ENCODE results near the gene KMT2E. TPM values are rescaled to one million over a fixed set of nuclear protein-coding genes. Genes with fewer than 3 reads are reported as not detected.
A peak's percentile ranks its signal among the peaks of the same experiment; 100 is the strongest.
"Not testable (repeated sequence)": the region's sequence is repeated elsewhere in the genome, so short reads cannot be mapped to it uniquely, and the experiment has no call there.

The KMT2E gene
- total and polyA plus RNA-seq, 11 donors: 17.0 to 59.5 (median 44.3) TPM

- DNase-seq (no peak), ATAC-seq (no peak)
- intact Hi-C loops (cut with DNase I): no loop called here
- no peak for TF ChIP-seq POLR2A (IDR thresholded peaks at IDR 0.05)
- TF ChIP-seq, protein P1, sequence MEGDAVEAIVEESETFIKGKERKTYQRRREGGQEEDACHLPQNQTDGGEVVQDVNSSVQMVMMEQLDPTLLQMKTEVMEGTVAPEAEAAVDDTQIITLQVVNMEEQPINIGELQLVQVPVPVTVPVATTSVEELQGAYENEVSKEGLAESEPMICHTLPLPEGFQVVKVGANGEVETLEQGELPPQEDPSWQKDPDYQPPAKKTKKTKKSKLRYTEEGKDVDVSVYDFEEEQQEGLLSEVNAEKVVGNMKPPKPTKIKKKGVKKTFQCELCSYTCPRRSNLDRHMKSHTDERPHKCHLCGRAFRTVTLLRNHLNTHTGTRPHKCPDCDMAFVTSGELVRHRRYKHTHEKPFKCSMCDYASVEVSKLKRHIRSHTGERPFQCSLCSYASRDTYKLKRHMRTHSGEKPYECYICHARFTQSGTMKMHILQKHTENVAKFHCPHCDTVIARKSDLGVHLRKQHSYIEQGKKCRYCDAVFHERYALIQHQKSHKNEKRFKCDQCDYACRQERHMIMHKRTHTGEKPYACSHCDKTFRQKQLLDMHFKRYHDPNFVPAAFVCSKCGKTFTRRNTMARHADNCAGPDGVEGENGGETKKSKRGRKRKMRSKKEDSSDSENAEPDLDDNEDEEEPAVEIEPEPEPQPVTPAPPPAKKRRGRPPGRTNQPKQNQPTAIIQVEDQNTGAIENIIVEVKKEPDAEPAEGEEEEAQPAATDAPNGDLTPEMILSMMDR (IDR thresholded peaks at IDR 0.05): no peak
- Histone ChIP-seq H3K9me3 (no peaks in the 10 kb centered on the region), H3K27ac (peak overlapping the region in 1 of 12 donors; percentile 29), H3K4me1 (peaks cover 6 to 92% (median 81%) of the 10 kb centered on the region in 12 donors), H3K4me3 (no peak overlapping the region), H3K36me3 (peaks cover 0 to 2% (median 0%) of the 10 kb centered on the region in 9 donors), H3K27me3 (no peaks in the 10 kb centered on the region)
- 40 to 54% (median 50%) methylated on average over 2 of the region's 2 CpGs for WGBS, 4 donors
Observed at GRCh38 chr7:105027176-105027853, 13.3 kb downstream of the KMT2E start.

DNA sequence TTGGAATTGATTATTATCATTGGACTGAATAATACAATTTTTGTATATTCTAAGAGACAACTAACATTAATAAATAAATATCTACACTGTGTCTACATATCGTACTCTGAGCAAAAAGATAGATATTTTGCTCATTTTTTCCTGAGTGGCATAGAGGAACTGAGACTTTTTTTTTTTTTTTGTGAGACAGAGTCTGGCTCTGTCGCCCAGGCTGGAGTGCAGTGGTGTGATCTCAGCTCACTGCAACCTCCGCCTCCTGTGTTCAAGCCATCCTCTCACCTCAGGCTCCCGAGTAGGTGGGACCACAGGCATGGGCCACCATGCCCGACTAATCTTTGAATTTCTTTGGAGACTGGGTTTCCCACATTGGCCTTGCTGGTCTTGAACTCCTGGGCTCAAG, 14.0 kb downstream of the KMT2E start:
- WGBS, 4 donors: 61 to 66% (median 64%) methylated on average over 5 of the region's 5 CpGs
- Histone ChIP-seq H3K9me3 (no peaks in the 10 kb centered on the region), H3K27ac (no peak overlapping the region), H3K4me3 (no peak overlapping the region), H3K36me3 (peaks cover 0 to 5% (median 0%) of the 10 kb centered on the region in 9 donors), H3K4me1 (peaks cover 6 to 87% (median 76%) of the 10 kb centered on the region in 12 donors), H3K27me3 (no peaks in the 10 kb centered on the region)
- intact Hi-C loops (cut with DNase I): no loop called here
- ATAC-seq: no peak
- TF ChIP-seq, protein P1 (IDR thresholded peaks at IDR 0.05): no peak
- TF ChIP-seq POLR2A (IDR thresholded peaks at IDR 0.05): no peak
- DNase-seq: no peak

GRCh38 chr7:105028941-105029340, 14.9 kb downstream of the KMT2E start:
- H3K4me1 ChIP-seq: peaks cover 6 to 87% (median 73%) of the 10 kb centered on the region in 12 donors
- intact Hi-C loops (cut with DNase I); H3K27ac ChIP-seq: not testable (repeated sequence)

DNA sequence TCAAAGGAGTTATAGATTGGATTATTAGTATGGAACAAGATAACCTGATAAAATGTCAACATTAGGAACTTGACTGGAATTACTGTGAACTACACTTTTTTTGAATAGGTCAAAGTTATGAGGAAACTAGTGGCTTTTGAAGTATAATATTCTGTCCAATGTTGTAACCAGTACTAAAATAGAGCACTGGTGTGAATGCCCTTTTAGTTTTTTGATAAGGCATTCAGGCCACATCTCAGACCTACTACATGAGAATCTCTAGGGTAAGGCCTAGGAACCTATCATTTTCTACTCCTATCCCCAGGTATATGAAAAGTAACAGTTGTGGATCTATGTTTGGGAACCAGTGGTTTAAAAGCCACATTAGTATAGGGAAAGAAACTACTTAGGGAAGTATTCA, 16.4 kb downstream of the KMT2E start:
- H3K4me3 ChIP-seq: no peak overlapping the region
- ATAC-seq: peak in 3 of 4 donors; percentile 44 to 61 (median 45)
- peaks cover 0 to 79% (median 61%) of the 10 kb centered on the region in 12 donors for H3K4me1 ChIP-seq

More at GRCh38 chr7:105028941-105029340, 14.9 kb downstream of the KMT2E start:
- DNase-seq, ATAC-seq, H3K9me3 ChIP-seq, H3K36me3 ChIP-seq, H3K27me3 ChIP-seq, H3K4me3 ChIP-seq: not testable (repeated sequence)
- WGBS, 4 donors: 91 to 96% (median 95%) methylated on average over 8 of the region's 8 CpGs

More for the DNA sequence above, 16.4 kb downstream of the KMT2E start:
- H3K27me3 ChIP-seq: no peaks in the 10 kb centered on the region
- no peak for TF ChIP-seq POLR2A (IDR thresholded peaks at IDR 0.05)
- TF ChIP-seq, protein P1 (IDR thresholded peaks at IDR 0.05): no peak
- peak overlapping the region in 6 of 12 donors; percentile 6 to 39 (median 15) for H3K27ac ChIP-seq
- H3K36me3 ChIP-seq: peaks cover 0 to 5% (median 0%) of the 10 kb centered on the region in 9 donors
- no peaks in the 10 kb centered on the region for H3K9me3 ChIP-seq
- intact Hi-C loops (cut with DNase I): no loop called here
- no peak for DNase-seq
